Measurements from ENCODE around the gene USF2.
"Not testable (repeated sequence)": the region's sequence is repeated elsewhere in the genome, so short reads cannot be mapped to it uniquely, and the experiment has no call there.

USF2 gene

GRCh38 chr19:35285465-35285864, 16.7 kb downstream of the USF2 start:
- not testable (repeated sequence) for H3K9me3 ChIP-seq (ENCODE audit: control insufficient read depth, low read length); DNase-seq; H3K36me3 ChIP-seq (ENCODE audit: control insufficient read depth, insufficient read depth, low read length); H3K27ac ChIP-seq (ENCODE audit: insufficient read depth, low read length, poor library complexity, severe bottlenecking); H3K4me1 ChIP-seq (ENCODE audit: control insufficient read depth, insufficient read depth, low read length, poor library complexity, severe bottlenecking); H3K27me3 ChIP-seq (replicated peaks; ENCODE audit: control insufficient read depth, insufficient read depth, low read length, poor library complexity, severe bottlenecking); H3K4me3 ChIP-seq (ENCODE audit: insufficient read depth, low read depth, low read length, poor library complexity, severe bottlenecking)

GRCh38 chr19:35286101-35286500, 17.3 kb downstream of the USF2 start:
- H3K27ac ChIP-seq (ENCODE audit: insufficient read depth, low read length, poor library complexity, severe bottlenecking); DNase-seq; H3K36me3 ChIP-seq (ENCODE audit: control insufficient read depth, insufficient read depth, low read length): not testable (repeated sequence)

GRCh38 chr19:35287713-35288112, 19.0 kb downstream of the USF2 start:
- Histone ChIP-seq H3K27me3 (replicated peaks; ENCODE audit: control insufficient read depth, insufficient read depth, low read length, poor library complexity, severe bottlenecking) (no peaks in the 10 kb centered on the region), H3K9me3 (ENCODE audit: control insufficient read depth, low read length) (no peaks in the 10 kb centered on the region), H3K36me3 (ENCODE audit: control insufficient read depth, insufficient read depth, low read length) (no peaks in the 10 kb centered on the region), H3K4me3 (ENCODE audit: insufficient read depth, low read depth, low read length, poor library complexity, severe bottlenecking) (no peak overlapping the region), H3K4me1 (ENCODE audit: control insufficient read depth, insufficient read depth, low read length, poor library complexity, severe bottlenecking) (no peaks in the 10 kb centered on the region), H3K27ac (ENCODE audit: insufficient read depth, low read length, poor library complexity, severe bottlenecking) (no peak overlapping the region)
- DNase-seq: no peak

More at GRCh38 chr19:35286101-35286500, 17.3 kb downstream of the USF2 start:
- not testable (repeated sequence) for H3K4me3 ChIP-seq (ENCODE audit: insufficient read depth, low read depth, low read length, poor library complexity, severe bottlenecking); H3K27me3 ChIP-seq (replicated peaks; ENCODE audit: control insufficient read depth, insufficient read depth, low read length, poor library complexity, severe bottlenecking); H3K4me1 ChIP-seq (ENCODE audit: control insufficient read depth, insufficient read depth, low read length, poor library complexity, severe bottlenecking); H3K9me3 ChIP-seq (ENCODE audit: control insufficient read depth, low read length)

- DNase-seq: no peak
- Histone ChIP-seq H3K27ac (ENCODE audit: insufficient read depth, low read length, poor library complexity, severe bottlenecking) (no peak overlapping the region), H3K4me1 (ENCODE audit: control insufficient read depth, insufficient read depth, low read length, poor library complexity, severe bottlenecking) (no peaks in the 10 kb centered on the region)
Measured at GRCh38 chr19:35288331-35288730, 19.6 kb downstream of the USF2 start.

GRCh38 chr19:35288906-35289305, 20.1 kb downstream of the USF2 start:
- no peak for DNase-seq
- Histone ChIP-seq H3K27me3 (replicated peaks; ENCODE audit: control insufficient read depth, insufficient read depth, low read length, poor library complexity, severe bottlenecking) (no peaks in the 10 kb centered on the region), H3K4me1 (ENCODE audit: control insufficient read depth, insufficient read depth, low read length, poor library complexity, severe bottlenecking) (no peaks in the 10 kb centered on the region), H3K9me3 (ENCODE audit: control insufficient read depth, low read length) (no peaks in the 10 kb centered on the region), H3K4me3 (ENCODE audit: insufficient read depth, low read depth, low read length, poor library complexity, severe bottlenecking) (no peak overlapping the region), H3K36me3 (ENCODE audit: control insufficient read depth, insufficient read depth, low read length) (no peaks in the 10 kb centered on the region), H3K27ac (ENCODE audit: insufficient read depth, low read length, poor library complexity, severe bottlenecking) (no peak overlapping the region)

More at GRCh38 chr19:35288331-35288730, 19.6 kb downstream of the USF2 start:
- no peak overlapping the region for H3K4me3 ChIP-seq (ENCODE audit: insufficient read depth, low read depth, low read length, poor library complexity, severe bottlenecking)
- H3K36me3 ChIP-seq (ENCODE audit: control insufficient read depth, insufficient read depth, low read length): no peaks in the 10 kb centered on the region
- no peaks in the 10 kb centered on the region for H3K9me3 ChIP-seq (ENCODE audit: control insufficient read depth, low read length)
- H3K27me3 ChIP-seq (replicated peaks; ENCODE audit: control insufficient read depth, insufficient read depth, low read length, poor library complexity, severe bottlenecking): no peaks in the 10 kb centered on the region

- H3K4me1 ChIP-seq (ENCODE audit: control insufficient read depth, insufficient read depth, low read length, poor library complexity, severe bottlenecking): peaks cover 1% of the 10 kb centered on the region
- no peak for DNase-seq
- no peaks in the 10 kb centered on the region for H3K9me3 ChIP-seq (ENCODE audit: control insufficient read depth, low read length)
- H3K4me3 ChIP-seq (ENCODE audit: insufficient read depth, low read depth, low read length, poor library complexity, severe bottlenecking): no peak overlapping the region
- no peak overlapping the region for H3K27ac ChIP-seq (ENCODE audit: insufficient read depth, low read length, poor library complexity, severe bottlenecking)
- H3K36me3 ChIP-seq (ENCODE audit: control insufficient read depth, insufficient read depth, low read length): no peaks in the 10 kb centered on the region
- no peaks in the 10 kb centered on the region for H3K27me3 ChIP-seq (replicated peaks; ENCODE audit: control insufficient read depth, insufficient read depth, low read length, poor library complexity, severe bottlenecking)
Measured at GRCh38 chr19:35290381-35291127, 21.8 kb downstream of the USF2 start.

GRCh38 chr19:35291259-35291658, 22.5 kb downstream of the USF2 start:
- Histone ChIP-seq H3K4me1 (ENCODE audit: control insufficient read depth, insufficient read depth, low read length, poor library complexity, severe bottlenecking) (peaks cover 8% of the 10 kb centered on the region), H3K4me3 (ENCODE audit: insufficient read depth, low read depth, low read length, poor library complexity, severe bottlenecking) (no peak overlapping the region), H3K9me3 (ENCODE audit: control insufficient read depth, low read length) (no peaks in the 10 kb centered on the region), H3K27ac (ENCODE audit: insufficient read depth, low read length, poor library complexity, severe bottlenecking) (no peak overlapping the region), H3K27me3 (replicated peaks; ENCODE audit: control insufficient read depth, insufficient read depth, low read length, poor library complexity, severe bottlenecking) (no peaks in the 10 kb centered on the region), H3K36me3 (ENCODE audit: control insufficient read depth, insufficient read depth, low read length) (no peaks in the 10 kb centered on the region)
- no peak for DNase-seq

GRCh38 chr19:35291916-35292315, 23.2 kb downstream of the USF2 start, which contains the start of gene MAG:
Gene MAG (plus strand): TSS chr19:35292161. CDS start chr19:35295409, 3,248 bp downstream.
- H3K36me3 ChIP-seq (ENCODE audit: control insufficient read depth, insufficient read depth, low read length): no peaks in the 10 kb centered on the region
- H3K9me3 ChIP-seq (ENCODE audit: control insufficient read depth, low read length): no peaks in the 10 kb centered on the region
- H3K27me3 ChIP-seq (replicated peaks; ENCODE audit: control insufficient read depth, insufficient read depth, low read length, poor library complexity, severe bottlenecking): no peaks in the 10 kb centered on the region
- peaks cover 8% of the 10 kb centered on the region for H3K4me1 ChIP-seq (ENCODE audit: control insufficient read depth, insufficient read depth, low read length, poor library complexity, severe bottlenecking)
- no peak for DNase-seq
- no peak within 1 kb of the TSS for H3K27ac ChIP-seq (ENCODE audit: insufficient read depth, low read length, poor library complexity, severe bottlenecking)
- no peak within 1 kb of the TSS for H3K4me3 ChIP-seq (ENCODE audit: insufficient read depth, low read depth, low read length, poor library complexity, severe bottlenecking)

- no peaks in the 10 kb centered on the region for H3K36me3 ChIP-seq (ENCODE audit: control insufficient read depth, insufficient read depth, low read length)
- DNase-seq: no peak
- no peak overlapping the region for H3K27ac ChIP-seq (ENCODE audit: insufficient read depth, low read length, poor library complexity, severe bottlenecking)
- H3K27me3 ChIP-seq (replicated peaks; ENCODE audit: control insufficient read depth, insufficient read depth, low read length, poor library complexity, severe bottlenecking): no peaks in the 10 kb centered on the region
- H3K4me3 ChIP-seq (ENCODE audit: insufficient read depth, low read depth, low read length, poor library complexity, severe bottlenecking): no peak overlapping the region
- peaks cover 8% of the 10 kb centered on the region for H3K4me1 ChIP-seq (ENCODE audit: control insufficient read depth, insufficient read depth, low read length, poor library complexity, severe bottlenecking)
- H3K9me3 ChIP-seq (ENCODE audit: control insufficient read depth, low read length): no peaks in the 10 kb centered on the region
Measured at GRCh38 chr19:35292421-35293362, 23.9 kb downstream of the USF2 start.

- Histone ChIP-seq H3K4me3 (ENCODE audit: insufficient read depth, low read depth, low read length, poor library complexity, severe bottlenecking) (no peak overlapping the region), H3K36me3 (ENCODE audit: control insufficient read depth, insufficient read depth, low read length) (no peaks in the 10 kb centered on the region), H3K9me3 (ENCODE audit: control insufficient read depth, low read length) (no peaks in the 10 kb centered on the region), H3K4me1 (ENCODE audit: control insufficient read depth, insufficient read depth, low read length, poor library complexity, severe bottlenecking) (peaks cover 8% of the 10 kb centered on the region), H3K27ac (ENCODE audit: insufficient read depth, low read length, poor library complexity, severe bottlenecking) (no peak overlapping the region), H3K27me3 (replicated peaks; ENCODE audit: control insufficient read depth, insufficient read depth, low read length, poor library complexity, severe bottlenecking) (no peaks in the 10 kb centered on the region)
- no peak for DNase-seq
Measured at GRCh38 chr19:35293363-35293739, 24.6 kb downstream of the USF2 start.
